IMR-90 (cell line): ENCODE data around the gene TEAD1. TPM values are rescaled to one million over a fixed set of nuclear protein-coding genes. Genes with fewer than 3 reads are reported as not detected.
A peak's percentile ranks its signal among the peaks of the same experiment; 100 is the strongest.

Experiments
- ATAC-seq: fragments of 200-7000 bp; cut with Tn5 transposase; 2 replicates; pipeline ENCODE4 v1.9.1; 2020; ENCODE audit warnings: low read depth, mild to moderate bottlenecking, moderate library complexity
- BruUV-seq: library from RNA; stranded (reverse); fragments of 400-500 nt; replicated peaks from 2 replicates; lab custom pipeline; 2021; lab: Mats Ljungman, UMichigan
- CTCF ChIA-PET: fragments of 300-600 bp; formaldehyde crosslinking; extraction: SDS; loops from one replicate; lab custom pipeline; 2021; ENCODE audit warnings: antibody characterized with exemption; lab: Yijun Ruan, JAX
- POLR2A ChIA-PET: fragments of 300-600 bp; sonication (Branson Sonifier 250); formaldehyde crosslinking; loops from one replicate; lab custom pipeline; 2022; ENCODE audit warnings: antibody characterized with exemption; ENCODE audit not compliant: unreplicated experiment; lab: Charles Lee
- DNase-seq: peaks from one replicate; pipeline ENCODE4 v3.0.0; 2013
- H2AFZ ChIP-seq: replicated peaks from 2 replicates; pipeline ENCODE3; 2013; ENCODE audit warnings: low read length, mild to moderate bottlenecking; ENCODE audit not compliant: poor library complexity
- H2AK5ac ChIP-seq: 2 replicates; pipeline ENCODE4 v1.6.1; 2013; ENCODE audit warnings: low read depth, low read length, inconsistent platforms
- H2AK9ac ChIP-seq: replicated peaks from 2 replicates; pipeline ENCODE3; 2013; ENCODE audit warnings: mild to moderate bottlenecking, low read depth, low read length, moderate library complexity; ENCODE audit not compliant: poor library complexity
- H2BK120ac ChIP-seq: 2 replicates; pipeline ENCODE4 v1.6.1; 2013; ENCODE audit warnings: low read depth, low read length, inconsistent platforms
- H2BK15ac ChIP-seq: 3 replicates; pipeline ENCODE4 v1.6.1; 2013; ENCODE audit warnings: low read depth, low read length, inconsistent platforms
- H2BK20ac ChIP-seq: 2 replicates; pipeline ENCODE4 v1.6.1; 2013; ENCODE audit warnings: low read depth, mild to moderate bottlenecking, inconsistent platforms, low read length, moderate library complexity
- H2BK5ac ChIP-seq: 2 replicates; pipeline ENCODE4 v1.6.1; 2013; ENCODE audit warnings: mild to moderate bottlenecking, low read depth, low read length, inconsistent platforms; ENCODE audit not compliant: poor library complexity, severe bottlenecking
- H3K14ac ChIP-seq: replicated peaks from 2 replicates; pipeline ENCODE4 v1.6.1; 2013; ENCODE audit warnings: low read depth, low read length, inconsistent platforms
- H3K18ac ChIP-seq: 2 replicates; pipeline ENCODE4 v1.6.1; 2013; ENCODE audit warnings: low read depth, low read length, control low read depth
- H3K23ac ChIP-seq: 2 replicates; pipeline ENCODE4 v1.6.1; 2013; ENCODE audit warnings: low read depth, low read length, inconsistent platforms
- H3K27ac ChIP-seq: 2 replicates; pipeline ENCODE4 v1.5.1; 2013; ENCODE audit warnings: mild to moderate bottlenecking, control low read depth, low read length; ENCODE audit not compliant: insufficient read depth
- H3K27me3 ChIP-seq: 2 replicates; pipeline ENCODE4 v1.6.1; 2013; ENCODE audit warnings: low read length; ENCODE audit not compliant: control insufficient read depth, insufficient read depth
- H3K36me3 ChIP-seq: 2 replicates; pipeline ENCODE4 v1.6.1; 2013; ENCODE audit warnings: low read length, mixed read lengths; ENCODE audit not compliant: control insufficient read depth, insufficient read depth
- H3K4ac ChIP-seq: 2 replicates; pipeline ENCODE4 v1.6.1; 2013; ENCODE audit warnings: low read depth, low read length, inconsistent platforms
- H3K4me1 ChIP-seq: 2 replicates; pipeline ENCODE4 v1.6.1; 2013; ENCODE audit warnings: low read length, mixed read lengths; ENCODE audit not compliant: control insufficient read depth, insufficient read depth
- H3K4me2 ChIP-seq: 2 replicates; pipeline ENCODE4 v1.6.1; 2013; ENCODE audit warnings: low read depth, mild to moderate bottlenecking, control low read depth, low read length, moderate library complexity
- H3K4me3 ChIP-seq: 2 replicates; pipeline ENCODE4 v1.5.1; 2013; ENCODE audit warnings: low read depth, mild to moderate bottlenecking, control low read depth, low read length, moderate library complexity; ENCODE audit not compliant: insufficient read depth
- H3K56ac ChIP-seq: 2 replicates; pipeline ENCODE4 v1.6.1; 2013; ENCODE audit warnings: low read length, inconsistent platforms; ENCODE audit not compliant: insufficient read depth; ENCODE audit errors: extremely low read depth
- H3K79me1 ChIP-seq, 2 experiments: 2 replicates each; pipeline ENCODE4 v1.6.1; 2013; ENCODE audit warnings: low read length in 2 of 2, inconsistent platforms in 1 of 2, low read depth in 1 of 2
- H3K9ac ChIP-seq: 2 replicates; pipeline ENCODE4 v1.6.1; 2013; ENCODE audit warnings: low read depth, low read length, control low read depth
- H3K9me1 ChIP-seq: 2 replicates; pipeline ENCODE4 v1.6.1; 2013; ENCODE audit warnings: low read length, inconsistent platforms; ENCODE audit not compliant: insufficient read depth
- H3K9me3 ChIP-seq: 2 replicates; pipeline ENCODE4 v1.6.1; 2013; ENCODE audit warnings: low read length; ENCODE audit not compliant: control insufficient read depth, insufficient read depth
- H4K20me1 ChIP-seq: 2 replicates; pipeline ENCODE4 v1.6.1; 2013; ENCODE audit warnings: low read length, inconsistent platforms; ENCODE audit not compliant: insufficient read depth
- H4K5ac ChIP-seq: 2 replicates; pipeline ENCODE4 v1.6.1; 2013; ENCODE audit warnings: mild to moderate bottlenecking, low read depth, low read length, control low read depth
- H4K8ac ChIP-seq, 2 experiments: 2 replicates each; pipeline ENCODE4 v1.6.1; 2013; ENCODE audit warnings: low read depth in 2 of 2, low read length in 2 of 2, control low read depth in 1 of 2, inconsistent platforms in 1 of 2
- H4K91ac ChIP-seq: 2 replicates; pipeline ENCODE4 v1.6.1; 2013; ENCODE audit warnings: low read depth, low read length, inconsistent platforms; ENCODE audit not compliant: insufficient read depth
- MXI1 ChIP-seq: IDR thresholded peaks from 2 replicates; pipeline ENCODE4 v1.6.1; 2012; ENCODE audit warnings: low read depth, mild to moderate bottlenecking, low read length, moderate library complexity, borderline replicate concordance
- RAD21 ChIP-seq: IDR thresholded peaks from 2 replicates; pipeline ENCODE4 v1.6.1; 2012; ENCODE audit warnings: low read length, improper control_type of control experiment
- dilution Hi-C: fragments of 300-500 bp; cut with HindIII; formaldehyde crosslinking; loops from one replicate; pipeline ENCODE4 v1.14.3; 2018; ENCODE audit warnings: low sequenced_read_pairs; ENCODE audit not compliant: unreplicated experiment
- in situ Hi-C: fragments of 300-500 bp; cut with MboI; formaldehyde crosslinking; loops from 3 replicates; pipeline ENCODE4 v1.14.3; 2019; ENCODE audit warnings: low sequenced_read_pairs, inconsistent platforms, mixed read lengths
- intact Hi-C: fragments of 100-400 bp; cut with micrococcal nuclease; formaldehyde crosslinking; loops from 2 replicates; pipeline ENCODE4 v1.10.0; 2022
- polyA plus RNA-seq, 3 experiments: library from polyadenylated mRNA; depleted of rRNA; stranded (reverse); fragments of >200 nt; gene quantifications; 2 replicates each; pipeline ENCODE4 v1.2.3, GENCODE V29; 2012; ENCODE audit warnings: low replicate concordance in 1 of 3
- total RNA-seq: library from RNA; depleted of rRNA; stranded (reverse); fragments of >200 nt; gene quantifications from 2 replicates; pipeline ENCODE4 v1.2.3, GENCODE V29; 2012

The TEAD1 gene
- total and polyA plus RNA-seq, 2 of the 4 experiments (the other 2 are of a cell fraction): 51.8 to 69.2 TPM

DNA sequence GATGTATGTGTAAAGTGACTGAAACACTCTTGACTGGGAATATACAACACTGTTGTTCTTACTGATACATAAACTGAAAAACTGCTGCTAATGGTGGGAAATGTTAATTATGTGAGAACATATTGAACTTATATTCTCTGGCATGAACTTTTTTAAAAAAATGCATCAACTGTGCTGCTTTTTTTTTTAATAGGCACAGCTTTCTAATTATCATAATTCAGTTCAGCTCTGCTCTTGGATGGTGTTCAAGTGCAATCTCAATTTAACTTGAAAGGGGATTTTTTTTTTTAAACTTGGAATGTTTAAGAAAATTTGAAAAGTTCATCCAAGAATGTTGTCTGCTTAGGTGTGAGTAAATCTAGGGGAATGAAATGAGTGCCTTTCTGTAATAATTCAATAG lies 5.2 kb downstream of the TEAD1 start:
- Histone ChIP-seq H3K27ac (no peak overlapping the region; the same call in 1 of the 2 replicates), H3K9me1 (peaks cover 31% of the 10 kb centered on the region), H4K8ac (0 out of 4 replicates have a peak overlapping the region, but pooled peaks of 1 of the 2 experiments have one; percentile 20), H3K4me1 (peaks cover 31% of the 10 kb centered on the region), H3K4me3 (no peak overlapping the region), H2BK120ac (0 out of 2 replicates have a peak overlapping the region, but pooled peaks have one; percentile 25), H4K91ac (no peak overlapping the region), H4K5ac (no peak overlapping the region), H4K20me1 (peaks cover 70% of the 10 kb centered on the region), H2AFZ (no peak overlapping the region), H3K23ac (peak overlapping the region; percentile 65; the same call in 1 of the 2 replicates), H3K79me1 (peaks cover 0 to 55% of the 10 kb centered on the region in 2 experiments; a peak in 2 of 4 replicates), H2AK5ac (no peak overlapping the region), H3K56ac (0 out of 2 replicates have a peak overlapping the region, but pooled peaks have one; percentile 10), H3K18ac (no peak overlapping the region), H2AK9ac (no peak overlapping the region), H3K36me3 (peaks cover 11% of the 10 kb centered on the region), H3K9me3 (no peaks in the 10 kb centered on the region), H3K14ac (no peak overlapping the region; the same call in 1 of the 2 replicates), H2BK5ac (peak overlapping the region; percentile 23), H3K9ac (peak overlapping the region; percentile 49; the same call in 1 of the 2 replicates), H3K4me2 (peak overlapping the region; percentile 94; the same call in 1 of the 2 replicates), H2BK15ac (no peak overlapping the region), H3K27me3 (no peaks in the 10 kb centered on the region), H3K4ac (peak overlapping the region; percentile 38; the same call in 1 of the 2 replicates), H2BK20ac (no peak overlapping the region)
- ATAC-seq (no peak), DNase-seq (no peak)
- ChIA-PET CTCF (interaction anchor here (0.6 to 1.9 kb wide), 3 partner anchors 209 to 391 kb away, joined by 3 to 7 read pairs (median 6); no protein-coding TSS in a partner anchor), POLR2A (no interaction called here)
- BruUV-seq: no TSS peak
- in situ Hi-C loops: loop anchor here (5.0 kb wide), 2 partner anchors 208 to 267 kb away; no protein-coding TSS in a partner anchor
- dilution Hi-C loops: loop anchor here (25.0 kb wide), 1 partner anchor 208 kb away; no protein-coding TSS in a partner anchor
- no peak for TF ChIP-seq MXI1
- no peak for TF ChIP-seq RAD21
- intact Hi-C loops: loop anchor here (2.0 to 10.0 kb wide), 2 partner anchors 133 to 175 kb away; no protein-coding TSS in a partner anchor
